Ishikawa (cell line): ENCODE measurements around the gene COX18.

Experiments used
- CEBPB ChIP-seq: IDR thresholded peaks from 2 replicates; pipeline ENCODE4 v1.6.1; 2012
- CREB1 ChIP-seq: IDR thresholded peaks from 2 replicates; pipeline ENCODE4 v1.6.1; 2012; ENCODE audit warnings: low read depth
- EGR1 ChIP-seq: IDR thresholded peaks from 2 replicates; pipeline ENCODE4 v1.6.1; 2012
- EP300 ChIP-seq: IDR thresholded peaks from 2 replicates; pipeline ENCODE4 v1.6.1; 2012; ENCODE audit warnings: borderline replicate concordance
- FOXM1 ChIP-seq: IDR thresholded peaks from 2 replicates; pipeline ENCODE4 v1.6.1; 2012; ENCODE audit warnings: low read depth, borderline replicate concordance
- MAX ChIP-seq: IDR thresholded peaks from 2 replicates; pipeline ENCODE4 v1.6.1; 2012
- NFIC ChIP-seq: IDR thresholded peaks from 2 replicates; pipeline ENCODE4 v1.6.1; 2012
- RAD21 ChIP-seq: IDR thresholded peaks from 2 replicates; pipeline ENCODE4 v1.6.1; 2012; ENCODE audit warnings: low read depth
- REST ChIP-seq: IDR thresholded peaks from 2 replicates; pipeline ENCODE4 v1.6.1; 2012; ENCODE audit warnings: low read depth, mild to moderate bottlenecking
- TAF1 ChIP-seq: IDR thresholded peaks from 2 replicates; pipeline ENCODE4 v1.6.1; 2012; ENCODE audit warnings: low read depth, mild to moderate bottlenecking
- TCF12 ChIP-seq: IDR thresholded peaks from 2 replicates; pipeline ENCODE4 v1.6.1; 2012; ENCODE audit warnings: low read depth
- TEAD4 ChIP-seq: IDR thresholded peaks from 2 replicates; pipeline ENCODE4 v1.6.1; 2012
- USF1 ChIP-seq: IDR thresholded peaks from 2 replicates; pipeline ENCODE4 v1.6.1; 2012
- YY1 ChIP-seq: IDR thresholded peaks from 2 replicates; pipeline ENCODE4 v1.6.1; 2012; ENCODE audit warnings: low read depth
- ZBTB7A ChIP-seq: IDR thresholded peaks from 2 replicates; pipeline ENCODE4 v1.6.1; 2012; ENCODE audit warnings: low read depth

The COX18 gene

DNA sequence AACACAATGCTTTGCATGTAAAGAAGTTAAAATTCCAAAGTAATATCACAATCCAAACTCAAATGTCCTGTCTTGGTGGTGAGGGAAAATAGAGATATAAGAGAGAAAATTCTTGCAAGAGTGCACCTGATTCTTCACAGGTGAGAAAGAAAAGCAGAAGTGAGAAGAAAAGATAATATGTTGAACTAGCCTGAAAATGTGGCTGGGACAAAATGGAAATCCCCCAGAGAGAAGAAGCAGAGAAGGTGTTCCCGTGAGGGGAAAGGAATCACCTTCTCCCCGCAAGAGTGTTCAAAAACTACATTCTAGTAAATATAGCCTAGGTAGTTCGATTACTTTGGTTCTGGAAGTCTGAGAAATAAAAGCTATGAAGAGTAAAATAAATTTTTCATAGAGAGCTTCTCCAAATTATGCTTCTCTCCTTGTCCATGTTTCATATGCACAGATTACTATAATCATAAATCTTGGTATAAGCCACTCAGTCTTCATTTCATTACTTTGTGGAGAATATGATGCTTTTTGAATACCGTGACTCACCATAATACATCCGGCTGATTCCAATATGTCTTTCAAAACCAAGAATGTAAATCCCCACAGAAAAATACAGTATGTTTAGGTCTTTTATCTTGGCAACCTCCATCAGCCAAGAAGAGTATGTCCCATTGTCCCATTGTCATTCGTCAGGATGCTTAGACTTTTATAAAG lies 63.1 kb downstream of the COX18 start:
- TF ChIP-seq TAF1 (no peak), TCF12 (no peak), NFIC (no peak), CREB1 (no peak), TEAD4 (no peak), USF1 (no peak), RAD21 (no peak), YY1 (no peak), MAX (no peak), REST (no peak), FOXM1 (no peak), EP300 (no peak), EGR1 (no peak), CEBPB (no peak), ZBTB7A (no peak)

DNA sequence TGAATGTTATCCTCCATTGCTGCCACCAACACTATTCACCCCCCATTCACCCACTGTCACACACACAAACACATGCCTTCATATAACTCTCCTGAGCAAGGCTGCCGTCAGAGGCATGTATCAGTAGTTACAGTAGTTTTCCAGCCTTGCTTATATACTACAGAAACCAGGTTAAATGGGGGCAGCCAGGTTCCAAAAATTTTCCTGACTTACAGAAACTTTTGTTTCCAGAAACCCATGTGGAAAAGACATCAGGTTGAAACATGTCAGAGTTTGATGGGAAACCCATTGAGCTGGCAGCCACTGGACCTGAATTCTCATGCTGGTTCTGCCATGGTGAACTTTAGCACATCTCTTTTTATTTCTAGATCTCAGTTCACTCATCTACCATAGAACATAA lies 64.0 kb downstream of the COX18 start:
- TF ChIP-seq CEBPB, result no peak
- no peak for TF ChIP-seq CREB1
- no peak for TF ChIP-seq MAX
- no peak for TF ChIP-seq YY1
- TF ChIP-seq EGR1, result no peak
- TF ChIP-seq EP300, result no peak
- TF ChIP-seq TEAD4, result no peak
